T-helper 17 cell (primary cell): ENCODE data around the gene BTBD9. TPM values are rescaled to one million over a fixed set of nuclear protein-coding genes. Genes with fewer than 3 reads are reported as not detected.

ENCODE experiments used
- ATAC-seq: fragments of 150-1000 bp; cut with Tn5 transposase; 2 replicates; pipeline ENCODE4 v1.10.0; 2021; ENCODE audit warnings: mild to moderate bottlenecking, moderate library complexity
- DNase-seq, 3 donors: peaks; one replicate each; pipeline versions ENCODE4 v3.0.0 to v3.0.0-alpha.2; 2020 to 2021
- H3K9me3 ChIP-seq: one replicate; pipeline ENCODE4 v1.7.0; 2013; ENCODE audit warnings: low read length, mild to moderate bottlenecking; ENCODE audit not compliant: control insufficient read depth, poor library complexity, severe bottlenecking
- H3K27ac Mint-ChIP-seq: one replicate; pipeline ENCODE4 v1.8.0; 2022; ENCODE audit warnings: mild to moderate bottlenecking, moderate library complexity, mixed read lengths
- H3K27me3 Mint-ChIP-seq: one replicate; pipeline ENCODE4 v1.8.0; 2022; ENCODE audit warnings: mixed read lengths
- H3K36me3 Mint-ChIP-seq: one replicate; pipeline ENCODE4 v1.8.0; 2022; ENCODE audit warnings: low read depth, mixed read lengths
- H3K4me1 Mint-ChIP-seq: one replicate; pipeline ENCODE4 v1.8.0; 2022; ENCODE audit warnings: mild to moderate bottlenecking, mixed read lengths
- H3K4me3 Mint-ChIP-seq: one replicate; pipeline ENCODE4 v1.8.0; 2022; ENCODE audit warnings: mild to moderate bottlenecking, moderate library complexity, mixed read lengths
- total RNA-seq, 4 donors: library from RNA in 2 of 4; stranded (reverse) in 2 of 4; gene quantifications; one replicate each; pipeline ENCODE4 v1.2.3 and lab custom pipeline; 2022 to 2026

BTBD9 gene
- total RNA-seq, 2 donors from 2014 or later, result 61.3 to 63.5 TPM

DNA sequence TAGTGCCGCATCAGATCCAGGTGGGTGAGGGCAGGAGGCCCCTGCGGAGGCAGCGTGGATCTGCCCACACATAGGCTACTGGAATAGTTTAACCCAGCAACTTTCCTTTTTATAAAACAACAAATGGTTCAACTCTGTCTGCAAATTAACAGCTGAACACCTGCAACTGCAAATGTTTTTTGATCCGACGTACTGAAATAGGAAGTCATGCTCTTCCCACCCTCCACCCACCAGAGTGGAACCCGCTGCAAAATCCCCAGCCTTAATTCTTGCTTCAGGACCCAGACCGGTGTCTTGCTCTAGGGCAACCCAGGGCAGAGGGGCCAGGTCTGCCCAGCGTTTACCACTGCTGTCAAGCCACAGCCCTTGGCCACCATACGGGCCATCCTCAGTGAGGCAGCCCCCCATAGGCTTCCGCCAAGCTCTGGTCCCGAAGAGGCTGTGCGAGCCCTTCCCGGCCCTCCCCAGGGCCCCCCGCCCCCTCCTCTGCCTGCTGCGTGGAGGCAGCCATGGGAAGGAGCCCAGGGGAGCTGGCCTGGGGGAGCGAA, 485.9 kb downstream of the BTBD9 start:
- H3K27me3 Mint-ChIP-seq, result no peaks in the 10 kb centered on the region
- H3K4me1 Mint-ChIP-seq, result peaks cover 13% of the 10 kb centered on the region
- DNase-seq, result no peak
- H3K9me3 ChIP-seq, result no peaks in the 10 kb centered on the region
- H3K27ac Mint-ChIP-seq, result no peak overlapping the region
- no peaks in the 10 kb centered on the region for H3K36me3 Mint-ChIP-seq
- ATAC-seq, result no peak
- H3K4me3 Mint-ChIP-seq, result no peak overlapping the region

DNA sequence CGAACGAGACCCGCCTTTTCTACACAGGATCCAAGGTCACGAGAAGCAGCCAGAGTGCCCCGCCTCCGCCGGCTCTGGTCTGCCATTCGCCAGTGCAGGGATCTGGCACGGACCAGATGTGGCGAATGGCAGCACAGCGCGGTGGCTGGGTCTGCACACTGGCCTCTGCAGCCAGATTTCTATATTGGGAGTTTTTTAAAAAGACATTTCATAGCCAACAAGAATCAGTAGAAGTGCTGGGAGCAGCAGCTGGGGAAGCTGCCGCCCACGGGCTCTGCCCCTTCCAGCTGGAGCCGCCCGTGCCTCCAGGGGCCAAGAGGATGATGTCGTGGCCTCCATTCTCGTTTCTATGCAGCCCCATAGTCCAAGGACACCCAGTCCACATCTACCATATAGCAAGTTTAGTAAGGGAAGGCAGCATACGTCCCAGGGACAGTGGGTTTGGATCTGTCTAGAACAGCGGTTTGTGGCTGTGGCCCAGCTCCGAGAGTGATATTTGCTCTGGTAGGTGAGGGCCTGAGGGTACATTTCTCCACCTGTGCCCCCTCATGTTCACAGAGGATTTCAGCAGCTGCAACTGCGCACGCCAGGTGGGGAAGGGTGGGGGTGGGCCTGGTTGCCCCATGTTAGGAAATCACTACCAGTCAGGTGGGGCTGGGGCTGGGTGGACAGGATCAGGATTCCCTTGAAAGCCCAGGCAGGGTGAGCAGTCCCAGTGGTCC, 486.5 kb downstream of the BTBD9 start:
- ATAC-seq, result no peak
- H3K9me3 ChIP-seq, result no peaks in the 10 kb centered on the region
- Mint-ChIP-seq H3K4me1 (peaks cover 13% of the 10 kb centered on the region), H3K27me3 (no peaks in the 10 kb centered on the region), H3K36me3 (no peaks in the 10 kb centered on the region), H3K4me3 (no peak overlapping the region), H3K27ac (no peak overlapping the region)
- no peak for DNase-seq

DNA sequence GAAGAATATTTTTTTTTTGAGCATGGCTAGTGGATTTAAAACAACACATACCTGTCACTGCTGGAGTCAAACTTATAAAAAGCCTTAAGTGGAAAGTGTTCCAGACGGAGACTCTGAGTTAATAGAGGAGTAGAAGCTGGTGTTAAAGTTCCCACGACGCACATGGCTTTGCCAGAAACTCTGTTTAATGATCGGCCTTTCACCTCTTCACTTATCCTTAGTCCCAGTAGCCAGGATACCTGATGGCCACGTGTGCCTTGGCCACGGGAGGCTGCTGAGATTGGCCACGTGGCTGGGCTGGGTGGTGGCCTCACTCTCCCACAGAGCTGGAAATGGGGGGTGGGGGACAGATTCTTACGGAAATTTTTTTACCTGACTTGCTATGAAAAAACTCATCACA, 487.1 kb downstream of the BTBD9 start:
- H3K4me1 Mint-ChIP-seq, result peaks cover 17% of the 10 kb centered on the region
- DNase-seq (no peak), ATAC-seq (no peak)
- no peaks in the 10 kb centered on the region for H3K9me3 ChIP-seq
- H3K27ac Mint-ChIP-seq, result no peak overlapping the region
- no peaks in the 10 kb centered on the region for H3K27me3 Mint-ChIP-seq
- no peaks in the 10 kb centered on the region for H3K36me3 Mint-ChIP-seq
- H3K4me3 Mint-ChIP-seq, result no peak overlapping the region

DNA sequence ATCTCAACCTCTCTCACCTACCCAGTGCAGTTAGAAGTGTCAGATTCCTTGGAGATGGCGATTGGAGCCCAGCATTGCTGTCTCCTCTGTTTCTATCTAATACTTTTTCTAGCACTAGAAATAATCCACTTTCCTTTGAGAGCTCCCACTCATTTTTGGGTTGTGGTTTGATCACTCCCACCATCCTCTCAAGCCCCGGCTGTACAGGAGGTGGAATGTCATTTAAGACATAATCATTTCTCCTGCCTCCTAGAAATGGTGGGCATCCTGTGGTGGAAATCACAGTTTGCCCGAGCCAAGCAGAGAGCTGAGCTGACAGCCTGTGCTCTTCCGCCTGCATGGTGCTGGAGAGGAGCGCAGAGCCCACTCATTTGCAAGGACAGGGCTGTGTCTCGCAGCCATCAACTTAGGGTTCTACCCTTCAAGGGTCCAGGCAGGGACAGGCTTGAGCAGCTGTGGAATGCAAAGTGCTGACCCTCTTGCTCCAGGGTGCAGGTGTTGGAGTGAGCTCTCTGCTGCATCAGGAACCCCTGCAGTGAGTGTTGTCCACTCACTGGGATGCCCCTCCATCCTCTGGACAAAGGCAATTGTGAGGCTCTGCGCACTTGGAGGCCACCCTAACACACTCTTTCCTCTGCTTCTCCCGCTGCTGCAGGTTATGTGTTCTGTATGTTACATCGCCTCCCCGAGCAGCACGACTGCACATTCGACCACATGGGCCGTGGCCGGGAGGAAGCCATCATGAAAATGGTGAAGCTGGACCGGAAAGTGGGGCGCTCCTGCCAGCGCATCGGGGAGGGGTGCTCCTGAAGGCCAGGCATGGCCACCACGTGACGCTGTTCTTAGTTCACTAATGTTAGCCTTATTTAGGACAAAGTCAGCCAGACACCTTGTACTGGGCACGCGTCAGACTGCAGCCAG, 487.9 kb downstream of the BTBD9 start:
- H3K4me3 Mint-ChIP-seq, result no peak overlapping the region
- H3K27me3 Mint-ChIP-seq, result no peaks in the 10 kb centered on the region
- no peaks in the 10 kb centered on the region for H3K9me3 ChIP-seq
- H3K27ac Mint-ChIP-seq, result no peak overlapping the region
- peaks cover 20% of the 10 kb centered on the region for H3K4me1 Mint-ChIP-seq
- ATAC-seq, result no peak
- H3K36me3 Mint-ChIP-seq, result no peaks in the 10 kb centered on the region
- no peak for DNase-seq

DNA sequence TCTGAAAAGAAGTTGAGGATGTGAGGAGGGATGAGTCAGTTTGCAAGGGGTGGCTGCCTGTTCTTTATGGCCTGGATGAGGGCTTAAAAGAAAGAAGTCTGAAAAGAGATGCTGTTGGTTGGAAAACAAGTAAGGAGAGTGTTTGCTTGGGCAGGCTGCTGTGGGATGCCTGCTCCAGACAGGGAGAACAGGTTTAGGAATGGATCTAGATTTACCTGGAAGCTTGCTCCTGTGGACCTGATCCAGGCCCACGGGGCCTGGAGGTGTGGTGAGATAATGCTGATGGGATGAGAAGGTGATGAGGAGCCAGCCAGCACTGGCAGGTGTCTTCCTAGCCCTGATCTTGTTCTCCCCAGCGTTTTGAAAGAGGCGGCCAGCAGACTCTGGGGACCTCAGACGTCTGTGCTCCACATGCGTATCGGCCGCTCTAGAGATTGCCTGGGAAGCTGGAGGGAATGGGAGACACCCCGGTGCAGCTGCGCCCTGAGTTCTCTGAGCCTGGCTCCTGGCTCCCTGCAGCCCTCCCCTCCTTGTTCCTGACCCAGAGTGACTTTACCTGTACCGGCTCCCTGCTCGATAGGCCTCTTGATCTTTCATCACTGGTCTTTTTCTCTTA, 488.9 kb downstream of the BTBD9 start:
- no peaks in the 10 kb centered on the region for H3K9me3 ChIP-seq
- DNase-seq (no peak), ATAC-seq (no peak)
- H3K36me3 Mint-ChIP-seq, result no peaks in the 10 kb centered on the region
- H3K4me3 Mint-ChIP-seq, result no peak overlapping the region
- no peak overlapping the region for H3K27ac Mint-ChIP-seq
- no peaks in the 10 kb centered on the region for H3K27me3 Mint-ChIP-seq
- H3K4me1 Mint-ChIP-seq, result peaks cover 23% of the 10 kb centered on the region

DNA sequence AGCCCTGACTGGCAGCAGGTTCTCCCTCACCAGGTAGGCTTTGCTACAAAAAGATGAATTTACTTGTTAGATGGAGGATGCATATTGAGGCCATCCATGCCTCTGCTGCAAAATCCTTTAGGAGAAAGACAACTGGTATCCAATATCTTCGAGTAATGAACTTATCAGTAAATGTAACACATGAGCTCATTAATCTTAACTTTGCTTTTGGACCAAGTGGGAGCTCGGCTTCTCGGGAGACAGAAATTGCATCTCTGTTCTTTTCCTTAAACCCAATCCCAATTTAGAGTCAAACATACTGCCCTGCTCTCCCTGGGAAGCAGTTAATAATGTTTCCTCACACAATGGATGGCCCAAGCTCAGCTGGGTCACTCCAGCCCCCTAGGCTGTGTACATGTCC, 489.7 kb downstream of the BTBD9 start:
- DNase-seq (no peak), ATAC-seq (no peak)
- peaks cover 20% of the 10 kb centered on the region for H3K4me1 Mint-ChIP-seq
- no peak overlapping the region for H3K4me3 Mint-ChIP-seq
- H3K36me3 Mint-ChIP-seq, result no peaks in the 10 kb centered on the region
- no peaks in the 10 kb centered on the region for H3K27me3 Mint-ChIP-seq
- H3K27ac Mint-ChIP-seq, result peak overlapping the region; percentile 53
- no peaks in the 10 kb centered on the region for H3K9me3 ChIP-seq

DNA sequence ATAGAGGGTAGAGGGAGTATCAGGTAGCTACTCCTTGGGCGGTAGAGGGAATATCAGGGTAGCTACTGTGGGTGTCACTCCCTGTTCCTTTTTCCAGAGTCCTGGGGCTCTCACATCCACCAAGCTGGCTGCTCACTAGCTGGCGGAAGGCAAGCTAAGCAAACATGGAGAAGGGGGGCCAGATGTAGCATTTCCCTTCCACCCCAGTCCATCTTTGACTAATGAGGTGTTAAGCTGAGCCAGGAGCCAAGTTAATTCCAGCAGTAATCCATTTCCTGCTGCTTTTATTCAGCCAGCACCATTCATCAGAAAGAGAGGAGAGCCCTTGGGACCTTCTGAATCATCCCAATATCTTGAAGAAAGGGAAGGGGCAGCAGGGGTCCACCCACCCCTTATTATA, 490.2 kb downstream of the BTBD9 start:
- H3K4me1 Mint-ChIP-seq, result peaks cover 16% of the 10 kb centered on the region
- no peak overlapping the region for H3K4me3 Mint-ChIP-seq

DNA sequence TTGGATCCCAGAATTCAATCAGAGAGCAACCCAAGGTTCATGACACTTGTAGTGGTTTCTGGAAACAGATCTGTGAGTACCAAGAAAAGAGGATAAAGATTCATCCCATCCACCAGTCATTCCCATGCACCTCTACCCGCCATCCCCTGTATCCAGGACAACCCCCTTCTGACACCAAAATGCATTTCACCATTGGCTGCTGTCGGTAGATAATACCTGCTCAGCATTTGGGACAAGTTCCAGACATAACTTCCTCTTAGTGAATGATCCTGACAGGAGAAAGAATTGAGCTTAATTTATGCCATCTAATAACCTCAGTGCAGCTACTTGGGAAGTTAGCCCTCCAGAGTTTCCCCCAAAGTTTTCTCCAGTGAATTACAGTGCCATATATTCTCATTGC, 491.1 kb downstream of the BTBD9 start:
- H3K36me3 Mint-ChIP-seq, result no peaks in the 10 kb centered on the region
- H3K4me1 Mint-ChIP-seq, result peaks cover 16% of the 10 kb centered on the region
- H3K27ac Mint-ChIP-seq, result no peak overlapping the region
- H3K27me3 Mint-ChIP-seq, result no peaks in the 10 kb centered on the region
- H3K9me3 ChIP-seq, result no peaks in the 10 kb centered on the region
- DNase-seq (no peak), ATAC-seq (no peak)
- no peak overlapping the region for H3K4me3 Mint-ChIP-seq

More for the DNA sequence above, 490.2 kb downstream of the BTBD9 start:
- H3K9me3 ChIP-seq, result no peaks in the 10 kb centered on the region
- Mint-ChIP-seq H3K27me3 (no peaks in the 10 kb centered on the region), H3K27ac (peak overlapping the region; percentile 53), H3K36me3 (no peaks in the 10 kb centered on the region)
- ATAC-seq, result no peak
- no peak for DNase-seq

DNA sequence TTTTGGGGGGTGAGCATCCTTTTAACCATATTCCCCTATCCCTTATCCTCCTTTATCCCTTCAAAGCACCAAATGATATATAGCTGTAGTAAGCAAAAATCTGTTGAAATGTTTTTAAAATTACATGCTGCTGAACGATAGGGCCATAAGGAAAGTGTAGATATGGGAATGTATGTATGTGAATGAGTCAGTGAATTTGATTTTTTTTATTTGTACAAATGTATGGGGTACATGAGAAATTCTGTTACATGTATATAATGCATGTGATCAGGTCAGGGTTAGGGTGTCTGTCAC, 493.0 kb downstream of the BTBD9 start:
- no peaks in the 10 kb centered on the region for H3K36me3 Mint-ChIP-seq
- H3K27me3 Mint-ChIP-seq, result no peaks in the 10 kb centered on the region
- no peak overlapping the region for H3K4me3 Mint-ChIP-seq
- peak overlapping the region; percentile 84 for H3K27ac Mint-ChIP-seq
- ATAC-seq, result no peak
- peaks cover 23% of the 10 kb centered on the region for H3K4me1 Mint-ChIP-seq
- no peak for DNase-seq
- H3K9me3 ChIP-seq, result no peaks in the 10 kb centered on the region

DNA sequence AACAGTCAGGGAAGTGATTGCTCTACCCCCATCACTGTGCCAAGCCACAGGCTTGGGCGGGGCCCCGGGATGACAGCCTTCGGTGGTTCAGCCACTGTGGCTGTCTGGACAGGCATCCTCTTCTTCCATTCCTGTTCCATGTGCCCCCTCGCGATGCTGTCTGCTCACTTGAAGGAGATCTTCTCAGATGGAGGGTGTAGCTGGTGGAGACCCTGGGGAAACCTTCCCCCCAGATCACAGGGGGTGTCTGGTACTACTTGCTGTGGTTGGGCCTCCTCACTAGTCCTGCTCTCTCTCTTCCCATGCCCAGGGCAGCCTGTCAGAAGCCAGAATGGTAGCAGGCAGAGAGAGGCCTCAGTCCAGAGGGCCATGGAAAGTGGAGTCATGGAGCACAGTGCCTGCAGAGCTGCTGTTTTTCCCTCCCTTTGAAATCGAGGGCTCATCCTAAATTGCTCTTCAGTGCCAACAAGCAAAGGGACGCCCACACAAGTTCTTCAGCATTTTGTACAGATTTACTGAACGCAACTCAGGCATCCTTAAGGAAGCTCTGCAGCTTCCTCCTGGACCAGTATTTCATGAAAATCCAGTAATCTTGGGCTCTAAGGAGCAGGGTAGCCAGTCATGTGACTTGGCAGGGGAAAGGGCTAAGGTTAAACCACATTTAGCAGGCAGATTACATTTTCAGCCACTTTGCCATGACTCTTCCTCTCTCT, 493.6 kb downstream of the BTBD9 start:
- ATAC-seq (no peak), DNase-seq (no peak)

DNA sequence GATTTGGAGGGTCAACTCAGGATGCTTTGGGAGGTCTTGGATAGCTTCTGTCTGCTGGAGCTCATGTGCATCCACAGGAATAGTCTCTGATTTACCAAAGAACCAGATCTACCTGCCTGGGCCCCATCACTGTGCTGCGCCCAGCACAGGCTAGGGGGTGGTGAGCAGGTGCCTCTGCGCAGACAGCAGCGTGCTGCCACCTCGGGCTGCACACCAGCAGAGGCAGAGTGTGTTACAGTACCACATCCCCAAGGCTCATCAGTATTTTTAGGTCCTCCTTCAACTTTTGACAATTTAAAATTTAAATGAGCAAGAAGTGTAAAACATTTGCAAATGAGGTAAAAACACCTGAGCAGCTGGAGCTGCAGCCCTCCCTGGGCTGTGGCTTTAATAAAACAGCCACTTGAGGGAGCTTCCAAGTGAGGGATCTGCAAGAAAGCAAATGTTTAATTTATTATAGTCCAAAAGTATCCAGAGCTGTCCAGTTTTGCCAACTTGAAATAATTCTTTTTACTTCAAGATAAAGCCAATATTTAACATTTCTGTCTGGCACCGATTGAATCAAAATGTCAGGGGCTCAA, 495.3 kb downstream of the BTBD9 start:
- ATAC-seq, result no peak
- H3K27ac Mint-ChIP-seq, result no peak overlapping the region
- H3K27me3 Mint-ChIP-seq, result no peaks in the 10 kb centered on the region
- no peaks in the 10 kb centered on the region for H3K36me3 Mint-ChIP-seq
- H3K4me3 Mint-ChIP-seq, result no peak overlapping the region
- no peak for DNase-seq
- peaks cover 30% of the 10 kb centered on the region for H3K4me1 Mint-ChIP-seq
- H3K9me3 ChIP-seq, result no peaks in the 10 kb centered on the region

More for the DNA sequence above, 493.6 kb downstream of the BTBD9 start:
- Mint-ChIP-seq H3K27ac (peak overlapping the region; percentile 84), H3K27me3 (no peaks in the 10 kb centered on the region), H3K4me1 (peaks cover 27% of the 10 kb centered on the region), H3K4me3 (no peak overlapping the region), H3K36me3 (no peaks in the 10 kb centered on the region)
- no peaks in the 10 kb centered on the region for H3K9me3 ChIP-seq

DNA sequence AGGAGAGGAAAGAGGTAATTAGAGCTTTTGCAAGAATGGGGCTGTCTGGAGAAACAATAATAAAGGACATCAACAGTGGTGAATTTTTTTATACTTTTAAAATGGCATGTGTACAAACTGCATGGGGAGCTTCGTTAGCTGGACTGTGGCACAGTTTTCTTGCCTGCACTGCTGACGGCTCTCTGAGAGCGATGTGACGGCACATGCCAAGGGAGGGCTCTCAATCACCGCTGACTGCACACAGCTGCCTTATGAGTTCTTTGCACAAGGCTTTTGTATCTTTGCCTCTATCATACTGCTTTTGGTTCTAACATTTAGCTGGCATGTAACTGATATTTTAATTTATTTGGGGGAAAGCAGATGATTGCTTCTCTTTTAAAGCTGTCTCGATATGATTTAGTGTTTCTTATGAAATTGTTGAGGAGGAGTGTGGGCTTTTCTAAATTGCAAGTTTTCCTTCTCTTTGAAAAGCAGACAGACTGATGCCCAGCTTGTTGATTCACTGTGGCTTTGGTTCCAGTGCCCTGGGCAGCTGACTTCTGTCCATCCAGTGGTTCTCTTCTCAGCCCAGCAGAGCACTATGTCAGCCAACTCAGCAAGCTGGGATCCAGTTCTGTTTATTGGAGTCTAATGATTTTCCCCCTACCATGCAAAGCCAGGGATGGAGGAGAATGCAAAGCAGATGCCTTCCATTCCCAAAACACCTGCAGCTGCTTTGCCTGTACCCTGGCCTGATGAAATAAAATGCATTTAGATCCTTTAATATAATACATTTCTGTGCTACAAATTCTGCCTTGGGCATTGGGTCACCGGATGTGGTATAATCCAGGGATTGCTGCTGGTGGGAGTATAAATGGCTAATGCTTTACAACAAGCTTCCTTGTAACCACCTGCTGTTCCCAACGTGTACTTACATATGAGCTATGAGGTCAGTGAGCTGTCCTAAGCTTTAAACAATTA, 496.3 kb downstream of the BTBD9 start:
- no peak for ATAC-seq
- Mint-ChIP-seq H3K27ac (no peak overlapping the region), H3K4me1 (peaks cover 37% of the 10 kb centered on the region), H3K4me3 (no peak overlapping the region), H3K36me3 (no peaks in the 10 kb centered on the region), H3K27me3 (no peaks in the 10 kb centered on the region)
- no peaks in the 10 kb centered on the region for H3K9me3 ChIP-seq
- no peak for DNase-seq
